HG03159 (cell line): ENCODE results near the gene LRRC72.
A peak's percentile ranks its signal among the peaks of the same experiment; 100 is the strongest.

Experiments
- ATAC-seq: cut with Tn5 transposase; IDR thresholded peaks from one replicate; pipeline ENCODE4 v1.9.1; 2021; ENCODE audit warnings: mild to moderate bottlenecking, moderate library complexity; ENCODE audit not compliant: unreplicated experiment

Gene LRRC72

DNA sequence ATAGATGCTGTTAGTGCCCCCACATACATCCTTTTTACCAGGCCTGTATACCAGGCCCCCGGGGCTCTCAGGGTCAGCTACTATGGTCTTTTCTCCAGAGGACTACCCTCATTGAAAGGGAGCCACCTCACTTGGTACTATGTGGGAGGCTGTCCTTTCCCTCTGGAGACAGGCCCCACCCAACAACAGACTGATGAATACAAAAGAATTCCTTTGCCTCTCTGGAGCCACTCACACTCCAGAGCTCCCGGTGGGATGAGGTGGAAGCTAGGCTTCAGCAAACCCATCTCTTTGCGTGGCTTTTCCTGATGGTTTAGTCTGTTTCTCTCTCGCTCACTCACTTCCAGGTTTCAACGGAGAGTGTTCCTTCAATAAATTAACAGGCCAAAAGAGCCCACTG, 88.6 kb downstream of the LRRC72 start:
- no peak for ATAC-seq

DNA sequence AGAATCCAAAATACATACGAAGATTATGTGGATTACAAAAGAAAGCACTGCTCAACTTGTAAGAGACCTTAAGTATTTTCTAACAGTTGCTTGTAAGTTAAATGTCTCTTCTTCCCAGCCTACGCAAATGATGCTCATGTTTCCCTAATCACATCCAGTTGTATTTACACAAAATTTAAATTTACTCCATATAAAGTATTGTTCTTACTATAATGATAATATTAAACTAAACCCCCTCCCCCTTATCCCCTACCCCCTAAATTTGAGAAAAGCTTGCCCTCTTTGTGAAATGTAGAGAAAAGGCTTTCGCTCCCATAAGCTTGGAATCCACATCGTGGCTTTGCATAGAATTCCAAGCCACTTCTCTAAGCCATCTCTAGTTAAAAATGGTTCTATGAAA, 89.5 kb downstream of the LRRC72 start:
- no peak for ATAC-seq

DNA sequence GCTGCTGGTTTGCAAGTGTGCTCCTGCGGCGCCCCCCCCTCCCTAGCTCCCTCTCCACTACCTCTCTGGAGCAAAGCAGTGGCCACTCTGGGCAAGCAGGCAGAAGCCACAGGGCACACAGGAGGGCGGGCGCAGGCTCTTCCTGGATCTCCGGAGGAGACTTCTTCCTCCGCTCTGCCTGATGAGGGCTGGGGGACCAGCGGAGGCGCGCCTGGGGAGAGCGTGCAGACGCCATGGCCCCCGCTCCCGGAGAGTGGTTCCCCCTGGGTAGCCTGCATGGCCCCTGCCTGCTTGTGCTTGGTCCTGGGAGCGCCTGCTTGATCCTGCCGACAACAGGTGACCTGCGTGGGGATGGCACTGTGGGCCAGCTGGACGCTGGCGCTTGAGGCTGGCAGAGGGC, 89.9 kb downstream of the LRRC72 start:
- ATAC-seq, result no peak

DNA sequence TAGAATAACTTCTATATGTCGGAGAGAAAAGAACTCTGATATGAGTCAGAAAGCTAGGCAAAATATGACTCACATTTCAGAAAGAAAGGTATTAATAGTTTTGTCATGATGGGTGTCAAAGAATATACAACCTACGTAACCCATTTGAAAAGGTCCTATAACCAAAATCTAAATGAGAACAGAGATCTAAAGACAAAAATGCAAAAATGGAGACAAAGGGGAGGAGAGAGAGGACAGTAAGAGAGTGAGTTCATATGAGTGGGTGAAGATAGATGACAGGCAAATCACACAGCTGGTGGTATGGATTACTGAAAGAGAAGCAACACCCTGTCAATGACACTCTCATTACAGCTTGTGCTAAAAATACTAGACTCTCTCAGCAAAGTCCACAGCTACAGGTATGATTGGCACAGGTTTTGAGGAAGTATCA, 93.4 kb downstream of the LRRC72 start:
- peak; percentile 86 for ATAC-seq

DNA sequence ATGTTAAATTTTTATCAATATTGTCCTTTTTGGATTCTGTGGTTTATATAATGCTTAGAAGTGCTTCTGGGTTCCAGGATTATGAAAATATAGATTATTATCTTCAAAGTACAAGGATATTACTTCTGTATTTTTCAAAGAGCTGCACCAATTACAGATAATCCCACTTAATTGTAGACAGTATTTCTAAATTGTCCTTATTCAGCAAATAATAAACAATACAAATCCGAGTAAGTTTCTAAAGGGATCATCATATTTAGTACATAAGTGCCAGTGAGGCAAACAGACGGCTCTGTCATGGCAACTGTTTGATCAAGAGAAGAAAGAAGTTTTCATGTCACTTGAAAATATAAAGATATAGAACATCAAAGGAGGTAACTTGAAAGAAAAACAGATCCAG, 99.8 kb downstream of the LRRC72 start:
- no peak for ATAC-seq

DNA sequence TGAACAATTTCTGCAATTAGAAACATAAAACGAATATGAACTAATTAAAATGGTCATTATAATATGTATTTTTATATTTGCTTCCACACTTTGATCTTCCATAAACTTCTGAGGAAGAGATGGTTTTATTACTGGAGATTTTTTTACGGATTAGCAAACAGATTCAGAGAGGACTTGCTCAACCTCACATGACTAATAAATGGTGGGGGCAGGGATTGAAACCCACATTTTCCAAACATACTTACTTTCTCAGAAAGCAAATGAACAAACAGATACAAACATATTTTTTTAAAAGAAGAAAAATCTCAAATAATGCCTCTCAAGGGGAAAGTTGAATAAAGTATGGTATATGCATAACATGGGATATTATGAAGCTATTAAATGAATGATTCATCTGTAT, 100.6 kb downstream of the LRRC72 start:
- ATAC-seq, result no peak

DNA sequence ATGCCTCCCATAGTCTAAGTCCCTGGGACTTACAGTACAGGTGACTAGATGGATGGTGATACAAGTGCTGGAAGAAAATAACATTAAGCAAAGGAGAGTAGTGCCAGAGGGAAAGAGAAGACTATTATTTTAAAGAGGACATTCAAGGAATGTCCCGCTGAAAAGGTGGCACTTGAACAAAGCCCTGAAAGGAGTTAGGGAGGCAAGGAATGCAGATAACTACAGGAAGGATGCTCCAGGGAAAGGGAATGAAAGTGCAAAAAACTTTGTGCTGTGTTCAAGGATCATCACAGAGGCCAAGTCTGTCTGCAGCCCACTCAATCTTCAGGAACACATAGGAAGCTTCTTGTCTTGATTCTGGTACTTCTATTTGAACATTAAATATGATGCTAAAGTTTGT, 104.0 kb downstream of the LRRC72 start:
- no peak for ATAC-seq
